ENCODE data around the gene ADGRG3.

DNA sequence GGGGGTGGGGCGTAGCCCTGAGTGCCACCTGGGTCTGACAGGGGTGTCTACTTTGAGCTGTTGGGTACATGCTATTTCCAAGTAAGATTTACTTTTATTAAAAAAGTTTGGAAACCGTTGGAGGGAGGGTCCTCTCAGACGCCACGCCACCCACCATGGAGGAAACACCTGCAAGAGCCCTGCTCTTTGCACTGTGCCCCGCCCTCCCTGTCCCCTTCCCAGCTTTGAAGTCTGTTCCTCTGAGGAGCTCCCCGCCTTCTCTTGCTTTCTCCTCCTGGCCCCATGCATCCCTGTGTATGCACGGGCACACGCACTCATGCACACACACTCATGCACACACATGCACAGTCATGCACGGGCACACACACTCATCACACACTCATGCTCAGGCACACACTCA, 24.2 kb upstream of the ADGRG3 start:
- TF ChIP-seq CTCF (conservative IDR thresholded peaks at IDR 0.05; ENCODE audit: low read length) (no peak), EZH2phosphoT487 (IDR thresholded peaks at IDR 0.05; ENCODE audit: borderline replicate concordance) (no peak)

Data from Loucy (cell line).